Gastroesophageal sphincter (tissue), 3 donors: ENCODE data around the gene FLACC1.

Experiments used
- EP300 ChIP-seq: sonication (generic); formaldehyde crosslinking; IDR thresholded peaks from one replicate; pipeline ENCODE4 v1.6.1; 2017; ENCODE audit warnings: antibody characterized with exemption, mild to moderate bottlenecking
- POLR2A ChIP-seq, 2 donors: fragments of 450-650 bp; IDR thresholded peaks; one replicate each; pipeline ENCODE4 v1.6.1; 2017; ENCODE audit warnings: antibody characterized with exemption in 2 of 2, mild to moderate bottlenecking in 2 of 2, moderate library complexity in 1 of 2
- POLR2AphosphoS5 ChIP-seq: sonication (generic); formaldehyde crosslinking; IDR thresholded peaks from one replicate; pipeline ENCODE4 v1.6.1; 2017; ENCODE audit warnings: antibody characterized with exemption
- TF ChIP-seq, protein P1 (sequence below), 4 experiments: fragments of 200-600 bp in 2 of 4; fragments of 450-650 bp in 2 of 4; sonication (generic) in 1 of 4; IDR thresholded peaks; one replicate each; pipeline ENCODE4 v1.5.1; 2017 to 2019; ENCODE audit warnings: antibody characterized with exemption in 4 of 4, mild to moderate bottlenecking in 2 of 4, moderate library complexity in 2 of 4

DNA sequence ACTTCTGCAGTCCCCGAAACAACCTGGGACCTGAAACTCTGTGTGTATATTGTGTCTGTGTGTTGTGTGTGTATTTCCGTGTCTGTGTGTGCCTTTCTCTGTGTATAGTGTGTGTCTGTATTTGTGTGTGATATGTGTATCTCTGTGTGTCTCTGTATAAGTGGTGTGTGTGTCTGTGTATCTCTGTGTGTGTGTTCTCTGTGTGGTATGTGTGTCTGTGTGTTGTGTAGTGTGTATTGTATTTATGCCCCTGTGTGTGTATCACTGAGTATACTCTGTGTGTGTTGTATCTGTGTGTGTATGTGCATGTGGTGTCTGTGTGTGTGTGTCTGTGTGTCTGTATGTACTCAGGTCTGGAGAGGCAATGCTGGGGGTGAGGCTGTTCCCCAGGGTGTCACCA is 85.2 kb downstream of the FLACC1 start:
- TF ChIP-seq, protein P1, sequence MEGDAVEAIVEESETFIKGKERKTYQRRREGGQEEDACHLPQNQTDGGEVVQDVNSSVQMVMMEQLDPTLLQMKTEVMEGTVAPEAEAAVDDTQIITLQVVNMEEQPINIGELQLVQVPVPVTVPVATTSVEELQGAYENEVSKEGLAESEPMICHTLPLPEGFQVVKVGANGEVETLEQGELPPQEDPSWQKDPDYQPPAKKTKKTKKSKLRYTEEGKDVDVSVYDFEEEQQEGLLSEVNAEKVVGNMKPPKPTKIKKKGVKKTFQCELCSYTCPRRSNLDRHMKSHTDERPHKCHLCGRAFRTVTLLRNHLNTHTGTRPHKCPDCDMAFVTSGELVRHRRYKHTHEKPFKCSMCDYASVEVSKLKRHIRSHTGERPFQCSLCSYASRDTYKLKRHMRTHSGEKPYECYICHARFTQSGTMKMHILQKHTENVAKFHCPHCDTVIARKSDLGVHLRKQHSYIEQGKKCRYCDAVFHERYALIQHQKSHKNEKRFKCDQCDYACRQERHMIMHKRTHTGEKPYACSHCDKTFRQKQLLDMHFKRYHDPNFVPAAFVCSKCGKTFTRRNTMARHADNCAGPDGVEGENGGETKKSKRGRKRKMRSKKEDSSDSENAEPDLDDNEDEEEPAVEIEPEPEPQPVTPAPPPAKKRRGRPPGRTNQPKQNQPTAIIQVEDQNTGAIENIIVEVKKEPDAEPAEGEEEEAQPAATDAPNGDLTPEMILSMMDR (IDR thresholded peaks at IDR 0.05) = no peak
- TF ChIP-seq EP300 (no peak), POLR2A (IDR thresholded peaks at IDR 0.05) (no peak), POLR2AphosphoS5 (no peak)
